Neural cell (in vitro differentiated cells): ENCODE measurements around the gene UNC5A. TPM values are rescaled to one million over a fixed set of nuclear protein-coding genes. Genes with fewer than 3 reads are reported as not detected.

ENCODE experiments used
- H2AFZ ChIP-seq: fragments of 200-600, 300-800 bp; sonication (generic), shearing (Covaris generic); 2 replicates; pipeline ENCODE4 v1.6.0; 2014; ENCODE audit warnings: low read depth, mild to moderate bottlenecking, antibody characterized with exemption, low read length, moderate library complexity
- H3F3A ChIP-seq: fragments of 200-600 bp; shearing (Covaris generic); 2 replicates; pipeline ENCODE4 v1.6.1; 2016; ENCODE audit warnings: mild to moderate bottlenecking, moderate library complexity, mixed read lengths, antibody characterized with exemption, low read length; ENCODE audit not compliant: insufficient read depth, poor library complexity, severe bottlenecking
- H3K27ac ChIP-seq: fragments of 200-600, 300-800 bp; sonication (generic), shearing (Covaris generic); 2 replicates; pipeline ENCODE4 v1.5.1; 2014; ENCODE audit warnings: mild to moderate bottlenecking, low read length, moderate library complexity
- H3K27me3 ChIP-seq: fragments of 300-800, 200-600 bp; sonication (generic), shearing (Covaris generic); 2 replicates; pipeline ENCODE4 v1.6.0; 2014; ENCODE audit warnings: mild to moderate bottlenecking, low read depth, low read length, moderate library complexity; ENCODE audit not compliant: insufficient read depth
- H3K36me3 ChIP-seq: fragments of 300-800, 200-600 bp; sonication (generic), shearing (Covaris generic); 2 replicates; pipeline ENCODE4 v1.5.1; 2014; ENCODE audit warnings: mild to moderate bottlenecking, antibody characterized with exemption, low read length, moderate library complexity; ENCODE audit not compliant: insufficient read depth
- H3K4me2 ChIP-seq: fragments of 300-800, 200-600 bp; sonication (generic), shearing (Covaris generic); 2 replicates; pipeline ENCODE4 v1.6.0; 2014; ENCODE audit warnings: mild to moderate bottlenecking, low read length
- H3K4me3 ChIP-seq: fragments of 300-800, 200-600 bp; sonication (generic), shearing (Covaris generic); 2 replicates; pipeline ENCODE4 v1.5.1; 2014; ENCODE audit warnings: mild to moderate bottlenecking, low read length, moderate library complexity
- H3K79me2 ChIP-seq: fragments of 200-600 bp; shearing (Covaris generic); replicated peaks from 2 replicates; pipeline ENCODE4 v1.6.0; 2014; ENCODE audit warnings: mild to moderate bottlenecking, low read length, moderate library complexity; ENCODE audit not compliant: insufficient read depth
- H3K9ac ChIP-seq: fragments of 300-800, 200-600 bp; sonication (generic), shearing (Covaris generic); 2 replicates; pipeline ENCODE4 v1.6.1; 2016; ENCODE audit warnings: mild to moderate bottlenecking, low read length, mixed read lengths
- H3K9me2 ChIP-seq: fragments of 200-600 bp; shearing (Covaris generic); 2 replicates; pipeline ENCODE4 v1.6.1; 2016; ENCODE audit warnings: mild to moderate bottlenecking, low read length, mixed read lengths; ENCODE audit not compliant: insufficient read depth
- H3K9me3 ChIP-seq: fragments of 200-600, 300-800 bp; sonication (generic), shearing (Covaris generic); 2 replicates; pipeline ENCODE4 v1.6.1; 2016; ENCODE audit warnings: mild to moderate bottlenecking, mixed run types, low read length, moderate library complexity, mixed read lengths
- H4K20me1 ChIP-seq: fragments of 200-600 bp; shearing (Covaris generic); 2 replicates; pipeline ENCODE4 v1.6.1; 2016; ENCODE audit warnings: mild to moderate bottlenecking, mixed run types; ENCODE audit not compliant: insufficient read depth
- EP300 ChIP-seq: fragments of 450-650 bp; conservative IDR thresholded peaks from 2 replicates; pipeline ENCODE4 v1.6.1; 2014; ENCODE audit warnings: antibody characterized with exemption, mild to moderate bottlenecking, moderate library complexity; ENCODE audit not compliant: poor library complexity, severe bottlenecking
- EZH2 ChIP-seq: fragments of 200-600, 300-800 bp; shearing (Covaris generic), sonication (generic); IDR thresholded peaks from 2 replicates; pipeline ENCODE4 v1.6.1; 2014; ENCODE audit warnings: antibody characterized with exemption, low read length, borderline replicate concordance, mild to moderate bottlenecking; ENCODE audit not compliant: insufficient read depth, poor library complexity, severe bottlenecking
- MXI1 ChIP-seq: fragments of 450-650 bp; conservative IDR thresholded peaks from 2 replicates; pipeline ENCODE4 v1.6.1; 2014; ENCODE audit warnings: antibody characterized with exemption, mild to moderate bottlenecking; ENCODE audit not compliant: poor library complexity, severe bottlenecking
- POLR2AphosphoS5 ChIP-seq: IDR thresholded peaks from 2 replicates; pipeline ENCODE4 v1.6.1; 2012
- RAD21 ChIP-seq: fragments of 450-650 bp; conservative IDR thresholded peaks from 2 replicates; pipeline ENCODE4 v1.6.1; 2014; ENCODE audit warnings: antibody characterized with exemption, mild to moderate bottlenecking, moderate library complexity
- REST ChIP-seq: IDR thresholded peaks from 2 replicates; pipeline ENCODE4 v1.6.1; 2012; ENCODE audit warnings: borderline replicate concordance
- SMC3 ChIP-seq: fragments of 450-650 bp; conservative IDR thresholded peaks from 2 replicates; pipeline ENCODE4 v1.6.1; 2014; ENCODE audit warnings: antibody characterized with exemption, mild to moderate bottlenecking, moderate library complexity; ENCODE audit not compliant: poor library complexity
- TAF1 ChIP-seq: IDR thresholded peaks from 2 replicates; pipeline ENCODE4 v1.6.1; 2012; ENCODE audit warnings: low read depth
- polyA plus RNA-seq: library from polyadenylated mRNA; depleted of rRNA; stranded (reverse); fragments of >200 nt; gene quantifications from 2 replicates; pipeline ENCODE4 v1.2.3, GENCODE V29; 2014
- TF ChIP-seq, protein P1 (sequence below): fragments of 450-650 bp; IDR thresholded peaks from 2 replicates; pipeline ENCODE4 v1.5.1; 2014; ENCODE audit warnings: antibody characterized with exemption, mild to moderate bottlenecking, moderate library complexity; ENCODE audit not compliant: poor library complexity, severe bottlenecking

The UNC5A gene
- polyA plus RNA-seq, 1 donor from 2014 or later = 2.7 TPM

GRCh38 chr5:176776916-176777315, 33.4 kb upstream of the UNC5A start:
- no peaks in the 10 kb centered on the region for H3K36me3 ChIP-seq
- no peaks in the 10 kb centered on the region for H3K79me2 ChIP-seq
- no peak overlapping the region for H3K4me2 ChIP-seq
- no peaks in the 10 kb centered on the region for H4K20me1 ChIP-seq
- H3K9me2 ChIP-seq = no peaks in the 10 kb centered on the region
- H3F3A ChIP-seq = no peaks in the 10 kb centered on the region
- no peak overlapping the region for H3K4me3 ChIP-seq
- H2AFZ ChIP-seq = no peak overlapping the region
- H3K27me3 ChIP-seq = no peaks in the 10 kb centered on the region
- no peak overlapping the region for H3K9ac ChIP-seq
- TF ChIP-seq RAD21 = no peak
- no peak for TF ChIP-seq SMC3
- TF ChIP-seq, protein P1, sequence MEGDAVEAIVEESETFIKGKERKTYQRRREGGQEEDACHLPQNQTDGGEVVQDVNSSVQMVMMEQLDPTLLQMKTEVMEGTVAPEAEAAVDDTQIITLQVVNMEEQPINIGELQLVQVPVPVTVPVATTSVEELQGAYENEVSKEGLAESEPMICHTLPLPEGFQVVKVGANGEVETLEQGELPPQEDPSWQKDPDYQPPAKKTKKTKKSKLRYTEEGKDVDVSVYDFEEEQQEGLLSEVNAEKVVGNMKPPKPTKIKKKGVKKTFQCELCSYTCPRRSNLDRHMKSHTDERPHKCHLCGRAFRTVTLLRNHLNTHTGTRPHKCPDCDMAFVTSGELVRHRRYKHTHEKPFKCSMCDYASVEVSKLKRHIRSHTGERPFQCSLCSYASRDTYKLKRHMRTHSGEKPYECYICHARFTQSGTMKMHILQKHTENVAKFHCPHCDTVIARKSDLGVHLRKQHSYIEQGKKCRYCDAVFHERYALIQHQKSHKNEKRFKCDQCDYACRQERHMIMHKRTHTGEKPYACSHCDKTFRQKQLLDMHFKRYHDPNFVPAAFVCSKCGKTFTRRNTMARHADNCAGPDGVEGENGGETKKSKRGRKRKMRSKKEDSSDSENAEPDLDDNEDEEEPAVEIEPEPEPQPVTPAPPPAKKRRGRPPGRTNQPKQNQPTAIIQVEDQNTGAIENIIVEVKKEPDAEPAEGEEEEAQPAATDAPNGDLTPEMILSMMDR = no peak
- TF ChIP-seq EZH2 = no peak
- TF ChIP-seq MXI1 = no peak
- no peak for TF ChIP-seq POLR2AphosphoS5
- TF ChIP-seq EP300 = no peak
- no peak for TF ChIP-seq TAF1
- TF ChIP-seq REST = no peak
- no peaks in the 10 kb centered on the region for H3K9me3 ChIP-seq
- H3K27ac ChIP-seq = no peak overlapping the region

DNA sequence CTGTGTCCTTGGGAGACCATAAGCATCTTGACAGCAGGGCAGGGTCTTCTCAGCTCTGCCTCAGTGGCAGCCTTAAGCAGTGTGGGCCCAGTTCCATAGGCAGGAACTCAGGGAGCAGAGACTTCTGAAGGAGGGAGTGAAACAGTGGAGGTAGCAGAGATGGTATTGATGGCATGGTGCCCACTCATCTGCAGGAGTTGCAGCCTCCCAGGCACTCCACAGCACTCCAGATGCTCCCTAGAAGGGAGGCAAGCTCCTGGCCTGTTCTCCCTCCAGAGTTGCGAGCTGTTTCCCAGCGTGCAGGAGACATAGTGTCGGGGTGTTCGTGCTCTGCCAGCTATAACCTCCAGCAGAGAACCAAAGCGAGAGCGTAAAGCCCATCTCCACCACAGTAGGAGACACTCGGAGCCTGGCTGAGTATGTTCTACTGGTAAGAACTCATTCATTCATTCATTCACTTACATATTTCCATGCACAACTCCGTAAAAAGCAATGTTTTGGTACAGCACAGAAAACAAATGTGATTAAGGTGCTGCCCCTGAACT, 31.4 kb upstream of the UNC5A start:
- H4K20me1 ChIP-seq = no peaks in the 10 kb centered on the region

More for the DNA sequence above, 31.4 kb upstream of the UNC5A start:
- no peak overlapping the region for H3K9ac ChIP-seq
- H3F3A ChIP-seq = no peaks in the 10 kb centered on the region
- H3K27ac ChIP-seq = no peak overlapping the region
- no peaks in the 10 kb centered on the region for H3K79me2 ChIP-seq
- H3K4me3 ChIP-seq = no peak overlapping the region
- H3K9me2 ChIP-seq = no peaks in the 10 kb centered on the region
- H2AFZ ChIP-seq = no peak overlapping the region
- no peaks in the 10 kb centered on the region for H3K27me3 ChIP-seq
- no peak for TF ChIP-seq POLR2AphosphoS5
- no peak for TF ChIP-seq RAD21
- no peak for TF ChIP-seq MXI1
- TF ChIP-seq, protein P1 = no peak
- no peak for TF ChIP-seq EZH2
- TF ChIP-seq SMC3 = no peak
- TF ChIP-seq EP300 = no peak
- TF ChIP-seq REST = no peak
- no peak for TF ChIP-seq TAF1
- H3K36me3 ChIP-seq = no peaks in the 10 kb centered on the region
- H3K4me2 ChIP-seq = no peak overlapping the region
- H3K9me3 ChIP-seq = no peaks in the 10 kb centered on the region
